Measurements from ENCODE around the gene CNST. TPM values are rescaled to one million over a fixed set of nuclear protein-coding genes. Genes with fewer than 3 reads are reported as not detected.
"Not testable (repeated sequence)": the region's sequence is repeated elsewhere in the genome, so short reads cannot be mapped to it uniquely, and the experiment has no call there.

Gene CNST
- total RNA-seq, 4 donors from 2014 or later, result 20.2 to 26.2 (median 24.3) TPM

DNA sequence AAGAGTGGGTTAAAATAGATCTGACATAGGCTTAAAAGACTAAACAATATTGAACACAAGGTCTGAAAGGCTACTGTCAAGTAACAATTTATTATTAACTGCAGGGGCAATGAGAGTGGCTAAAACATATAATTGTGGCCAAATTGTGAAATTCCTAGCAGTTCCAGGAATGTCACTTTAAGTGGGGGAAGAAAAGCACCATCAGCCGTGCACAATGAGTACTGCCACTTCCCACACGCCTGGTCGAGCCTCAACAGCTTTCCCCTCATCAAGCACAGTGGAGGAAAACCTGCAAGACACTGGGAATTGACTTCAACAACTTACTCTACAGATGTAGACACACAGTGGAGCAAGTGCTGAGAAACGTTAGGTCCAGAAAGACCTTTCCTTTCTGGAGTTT lies 16.6 kb upstream of the CNST start:
- Histone ChIP-seq H3K4me1 (no peaks in the 10 kb centered on the region), H3K36me3 (peaks cover 79% of the 10 kb centered on the region), H3K4me3 (no peak overlapping the region), H3K27me3 (no peaks in the 10 kb centered on the region), H3K27ac (no peak overlapping the region), H3K9me3 (no peaks in the 10 kb centered on the region)
- no peak for TF ChIP-seq EP300 (IDR thresholded peaks at IDR 0.05)
- TF ChIP-seq POLR2A (IDR thresholded peaks at IDR 0.05), result no peak
- 35% methylated on average over 4 of the region's 4 CpGs for WGBS
- DNase-seq (ENCODE audit: low spot score in 2 of 2), result no peak

DNA sequence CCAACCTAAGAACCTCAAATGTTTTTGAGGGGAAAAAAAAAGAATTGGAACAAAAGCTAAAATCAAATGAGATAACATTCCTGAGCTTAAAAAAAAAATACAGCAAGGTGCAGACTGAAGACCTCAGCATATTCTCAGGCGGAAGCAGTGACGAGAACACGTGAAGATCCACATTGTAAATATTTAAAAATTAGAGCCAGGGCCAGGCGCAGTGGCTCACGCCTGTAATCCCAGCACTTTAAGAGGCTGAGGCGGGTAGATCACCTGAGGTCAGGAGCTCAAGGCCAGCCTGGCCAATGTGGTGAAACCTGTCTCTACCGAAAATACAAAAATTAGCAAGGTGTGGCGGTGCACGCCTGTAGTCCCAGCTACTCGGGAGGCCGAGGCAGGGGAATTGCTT lies 15.9 kb upstream of the CNST start:
- no peak overlapping the region for H3K27ac ChIP-seq
- H3K9me3 ChIP-seq, result no peaks in the 10 kb centered on the region
- no peak for DNase-seq (ENCODE audit: low spot score in 2 of 2)
- H3K4me3 ChIP-seq, result no peak overlapping the region
- no peaks in the 10 kb centered on the region for H3K27me3 ChIP-seq
- TF ChIP-seq POLR2A (IDR thresholded peaks at IDR 0.05) (no peak), CTCF (IDR thresholded peaks at IDR 0.05) (no peak), POLR2AphosphoS5 (IDR thresholded peaks at IDR 0.05) (no peak)
- H3K4me1 ChIP-seq, result no peaks in the 10 kb centered on the region
- H3K36me3 ChIP-seq, result peaks cover 81% of the 10 kb centered on the region
- WGBS, result 68% methylated on average over 11 of the region's 11 CpGs

DNA sequence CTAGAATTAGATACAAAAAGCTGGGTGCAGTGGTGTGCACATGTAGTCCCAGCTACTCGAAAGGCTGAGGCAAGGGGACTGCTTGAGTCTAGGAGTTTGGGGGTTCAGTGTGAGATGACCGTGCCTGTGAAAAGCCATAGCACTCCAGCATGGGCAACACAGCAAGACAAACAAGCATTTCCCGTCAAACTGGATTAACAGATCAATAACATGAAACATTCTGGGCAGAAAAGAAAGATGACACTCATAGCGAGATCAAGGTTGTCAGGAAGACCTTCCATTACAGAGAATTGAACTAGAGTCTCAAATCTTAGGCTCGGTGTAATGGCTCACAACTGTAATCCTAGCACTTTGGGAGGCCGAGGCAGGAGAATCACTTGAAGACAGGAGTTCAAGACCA lies 14.1 kb upstream of the CNST start:
- H3K27me3 ChIP-seq, result no peaks in the 10 kb centered on the region
- H3K4me3 ChIP-seq, result no peak overlapping the region
- 83% methylated on average over 6 of the region's 6 CpGs for WGBS
- TF ChIP-seq EP300 (IDR thresholded peaks at IDR 0.05) (no peak), CTCF (IDR thresholded peaks at IDR 0.05) (no peak), POLR2A (IDR thresholded peaks at IDR 0.05) (no peak), POLR2AphosphoS5 (IDR thresholded peaks at IDR 0.05) (no peak)
- H3K36me3 ChIP-seq, result peaks cover 82% of the 10 kb centered on the region
- no peaks in the 10 kb centered on the region for H3K9me3 ChIP-seq
- no peak for DNase-seq (ENCODE audit: low spot score in 2 of 2)
- no peaks in the 10 kb centered on the region for H3K4me1 ChIP-seq
- no peak overlapping the region for H3K27ac ChIP-seq

- DNase-seq (ENCODE audit: low spot score in 2 of 2), result no peak
These were observed 12.1 kb upstream of the CNST start for GRCh38 chr1:246554201-246554600.

GRCh38 chr1:246558041-246558440 lies 8.2 kb upstream of the CNST start:
- Histone ChIP-seq H3K27ac (no peak overlapping the region), H3K4me1 (no peaks in the 10 kb centered on the region), H3K36me3 (peaks cover 71% of the 10 kb centered on the region), H3K27me3 (no peaks in the 10 kb centered on the region), H3K4me3 (no peak overlapping the region), H3K9me3 (no peaks in the 10 kb centered on the region)
- WGBS, result 98% methylated on average over 2 of the region's 2 CpGs
- TF ChIP-seq POLR2AphosphoS5 (IDR thresholded peaks at IDR 0.05), result no peak
- no peak for TF ChIP-seq EP300 (IDR thresholded peaks at IDR 0.05)
- no peak for TF ChIP-seq POLR2A (IDR thresholded peaks at IDR 0.05)
- TF ChIP-seq CTCF (IDR thresholded peaks at IDR 0.05), result no peak
- DNase-seq (ENCODE audit: low spot score in 2 of 2), result no peak

More at GRCh38 chr1:246554201-246554600, 12.1 kb upstream of the CNST start:
- TF ChIP-seq CTCF (IDR thresholded peaks at IDR 0.05) (no peak), POLR2A (IDR thresholded peaks at IDR 0.05) (no peak), EP300 (IDR thresholded peaks at IDR 0.05) (no peak), POLR2AphosphoS5 (IDR thresholded peaks at IDR 0.05) (no peak)
- Histone ChIP-seq H3K36me3 (peaks cover 79% of the 10 kb centered on the region), H3K4me3 (no peak overlapping the region), H3K27ac (no peak overlapping the region), H3K27me3 (no peaks in the 10 kb centered on the region), H3K4me1 (no peaks in the 10 kb centered on the region), H3K9me3 (no peaks in the 10 kb centered on the region)
- 98% methylated on average over 16 of the region's 16 CpGs for WGBS

DNA sequence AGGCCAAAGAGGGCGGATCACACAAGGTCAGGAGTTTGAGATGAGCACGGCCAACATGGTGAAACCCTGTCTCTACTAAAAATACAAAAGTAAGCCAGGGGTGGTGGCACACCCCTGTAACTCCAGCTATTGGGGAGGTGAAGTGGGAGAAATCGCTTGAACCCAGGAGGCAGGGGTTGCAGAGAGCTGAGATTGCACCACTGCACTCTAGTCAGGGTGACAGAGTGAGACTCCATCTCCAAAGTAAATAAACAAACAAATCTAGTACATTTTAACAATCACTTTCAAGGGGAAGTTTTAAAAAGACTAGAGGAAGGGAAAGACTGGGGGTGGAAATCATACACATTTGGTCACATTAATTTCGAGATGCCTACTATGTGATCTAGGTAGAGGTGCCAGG lies 6.9 kb upstream of the CNST start:
- Histone ChIP-seq H3K36me3 (peaks cover 69% of the 10 kb centered on the region), H3K27ac (no peak overlapping the region), H3K4me1 (peaks cover 6% of the 10 kb centered on the region), H3K27me3 (no peaks in the 10 kb centered on the region), H3K9me3 (no peaks in the 10 kb centered on the region), H3K4me3 (no peak overlapping the region)
- WGBS, result 93% methylated on average over 4 of the region's 4 CpGs
- TF ChIP-seq CTCF (IDR thresholded peaks at IDR 0.05), result no peak
- TF ChIP-seq POLR2A (IDR thresholded peaks at IDR 0.05), result no peak
- no peak for TF ChIP-seq EP300 (IDR thresholded peaks at IDR 0.05)
- TF ChIP-seq POLR2AphosphoS5 (IDR thresholded peaks at IDR 0.05), result no peak
- no peak for DNase-seq (ENCODE audit: low spot score in 2 of 2)

- H3K27me3 ChIP-seq; DNase-seq (ENCODE audit: low spot score in 2 of 2); H3K27ac ChIP-seq; H3K4me3 ChIP-seq; H3K9me3 ChIP-seq: not testable (repeated sequence)
- peaks cover 57% of the 10 kb centered on the region for H3K36me3 ChIP-seq
- H3K4me1 ChIP-seq, result peaks cover 17% of the 10 kb centered on the region
- 89% methylated on average over 10 of the region's 10 CpGs for WGBS
These were observed 5.4 kb upstream of the CNST start for GRCh38 chr1:246560833-246561232.

All from suprapubic skin (tissue), 4 donors.